Stimulated activated CD4-positive, alpha-beta T cell treated with anti-CD3 and anti-CD28 coated beads, Interleukin-4, amount 100 ng/mL, for 1 hour (primary cell): ENCODE data around the gene MID1.

Source experiments
- DNase-seq: peaks from one replicate; pipeline ENCODE4 v3.0.0-alpha.2; 2020

The MID1 gene

GRCh38 chrX:10620121-10620699, at the start of gene MID1:
TSS of gene MID1 (minus strand) at chrX:10620585. CDS start at chrX:10567547, 53,038 bp downstream.
- DNase-seq: no peak

- DNase-seq: no peak
Measured at GRCh38 chrX:10667143-10667542, 46.8 kb upstream of the MID1 start.

DNA sequence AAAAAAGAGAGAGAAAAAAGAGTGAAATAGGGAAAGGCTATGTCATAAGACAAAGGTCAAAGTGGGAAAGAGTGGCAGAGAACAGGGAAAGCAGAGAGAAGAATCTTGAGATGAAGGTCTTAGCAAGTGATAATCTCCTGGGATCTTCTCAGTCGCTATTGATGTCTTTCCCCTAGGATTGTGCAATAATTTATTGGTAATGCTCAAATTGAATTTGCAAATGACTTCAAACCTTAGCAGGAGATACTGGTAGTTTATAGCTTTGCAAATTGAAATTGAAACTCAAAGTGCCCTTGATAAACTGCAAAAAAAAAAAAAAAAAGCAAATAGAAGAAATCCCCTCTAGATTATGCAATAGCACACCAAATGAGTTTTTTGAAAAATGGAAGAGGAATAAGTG, 45.7 kb upstream of the MID1 start:
- DNase-seq: no peak

GRCh38 chrX:10665681-10666080, 45.3 kb upstream of the MID1 start:
- DNase-seq: no peak

DNA sequence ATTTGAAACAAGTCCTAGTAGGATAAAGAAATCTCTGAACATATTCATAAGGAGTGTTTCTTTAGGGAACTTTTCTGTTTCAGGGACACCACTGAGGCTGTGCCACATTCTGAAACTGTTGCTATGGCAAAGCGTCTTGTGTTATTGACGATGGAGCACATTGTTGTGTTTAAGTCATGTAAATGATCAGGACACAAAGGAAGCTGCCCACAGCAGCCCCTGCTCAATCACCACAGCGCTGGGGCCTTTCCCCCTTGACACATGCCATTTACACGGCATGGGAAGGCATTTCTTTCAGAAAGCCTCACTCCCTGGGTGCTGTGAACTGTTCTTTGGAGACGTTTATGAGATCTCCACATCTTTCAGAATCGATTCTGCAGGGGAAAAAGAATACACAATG, 39.8 kb upstream of the MID1 start:
- DNase-seq: no peak

DNA sequence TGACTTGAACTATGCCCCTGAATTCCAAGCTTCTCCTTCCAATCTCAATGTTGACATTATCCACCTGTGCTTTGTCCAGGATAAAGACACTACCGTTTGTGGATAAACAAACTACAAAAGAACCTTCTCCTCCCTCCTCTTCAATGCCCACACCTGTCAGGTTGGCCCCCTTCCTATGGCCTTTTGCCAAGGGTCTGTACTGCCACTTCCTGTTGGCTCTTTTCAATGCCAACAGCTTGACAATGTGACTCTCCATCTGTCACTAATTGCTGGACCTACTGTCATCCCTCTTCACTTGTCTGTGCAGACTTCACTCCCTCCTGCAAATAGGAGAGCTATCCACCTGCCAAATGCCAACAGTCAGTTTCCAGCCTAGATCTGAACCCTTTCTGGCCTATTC, 35.8 kb upstream of the MID1 start:
- DNase-seq: no peak

- DNase-seq: no peak
Measured at GRCh38 chrX:10654960-10655359, 34.6 kb upstream of the MID1 start.

DNA sequence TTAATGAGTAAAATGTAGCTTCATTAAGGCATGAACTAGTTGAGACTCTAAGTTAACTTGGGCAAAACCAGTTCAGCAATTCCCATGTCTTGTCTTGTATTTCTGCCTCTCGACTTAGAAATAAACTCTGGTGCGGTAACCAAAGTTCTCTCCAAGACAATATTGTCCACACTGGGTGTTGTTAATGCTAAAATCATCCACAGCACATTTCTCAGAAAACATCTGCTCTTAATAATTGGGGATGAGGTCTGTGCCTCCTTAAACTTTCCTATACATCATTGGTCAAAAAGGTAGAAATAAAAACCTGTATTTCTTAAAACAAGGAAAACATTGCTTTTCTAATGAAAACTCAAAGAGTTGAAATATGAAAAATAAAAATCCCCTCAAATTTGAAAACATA, 32.9 kb upstream of the MID1 start:
- no peak for DNase-seq

- DNase-seq: no peak
Measured at GRCh38 chrX:10649265-10649664, 28.9 kb upstream of the MID1 start.

DNA sequence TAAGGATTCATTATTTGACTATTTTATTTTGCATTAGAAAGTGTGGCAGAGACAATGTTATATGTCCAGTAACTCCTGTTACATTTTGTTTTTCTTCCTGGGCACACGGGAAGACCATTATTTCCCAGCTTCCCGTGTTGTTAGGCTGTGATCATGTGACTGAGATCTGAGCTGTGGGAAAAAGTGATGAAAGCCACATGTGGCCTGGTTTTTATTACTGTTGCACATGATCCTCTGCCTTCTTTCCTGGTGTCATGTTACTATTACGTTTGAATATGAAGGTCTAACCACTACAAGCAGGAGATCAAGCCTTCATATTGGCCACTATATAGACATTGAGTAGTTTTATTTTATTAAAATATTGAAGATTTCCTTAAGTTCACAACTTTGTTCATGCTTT, 28.2 kb upstream of the MID1 start:
- no peak for DNase-seq

DNA sequence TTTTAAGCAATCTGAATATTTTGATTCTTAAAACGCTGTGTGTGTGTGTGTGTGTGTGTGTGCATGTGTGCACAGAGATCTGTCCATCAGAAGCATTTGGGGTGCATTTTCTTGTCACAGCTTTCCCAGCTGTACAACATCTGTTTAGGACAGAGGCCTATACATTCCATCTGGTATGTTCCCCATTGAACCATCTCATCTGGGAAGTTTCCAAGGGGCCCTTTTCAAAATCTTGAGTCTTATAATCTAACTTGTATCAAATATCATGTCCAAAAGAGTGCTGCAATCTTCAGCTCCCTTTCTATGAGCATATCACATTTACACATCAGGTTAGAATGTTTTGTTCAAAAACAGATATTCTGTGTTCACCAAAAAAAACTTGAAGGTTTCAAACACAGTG, 16.5 kb upstream of the MID1 start:
- no peak for DNase-seq

DNA sequence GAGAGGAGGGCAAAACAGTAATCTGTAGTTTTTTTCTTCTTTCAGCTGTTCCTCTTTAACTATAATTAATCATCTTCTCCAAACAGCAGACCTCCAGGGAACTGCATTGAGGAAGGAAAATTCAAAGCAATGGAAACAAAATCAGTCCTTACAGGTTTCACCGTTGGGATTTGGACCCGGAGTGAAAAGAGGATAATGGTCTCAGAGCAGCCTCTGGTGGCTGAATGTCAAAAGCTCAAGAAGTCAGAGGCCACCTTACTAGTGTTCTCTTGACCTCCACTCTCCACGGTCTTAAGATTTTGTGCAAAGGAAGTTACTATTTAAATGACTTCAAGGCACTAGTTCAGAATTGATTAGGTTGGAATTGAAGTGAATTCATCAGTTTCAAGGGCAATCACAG, 16.0 kb upstream of the MID1 start:
- no peak for DNase-seq

- no peak for DNase-seq
Measured at GRCh38 chrX:10634392-10635161, 14.2 kb upstream of the MID1 start.

- DNase-seq: no peak
Measured at GRCh38 chrX:10633722-10634121, 13.3 kb upstream of the MID1 start.

GRCh38 chrX:10631416-10632145, 11.2 kb upstream of the MID1 start:
- DNase-seq: no peak

DNA sequence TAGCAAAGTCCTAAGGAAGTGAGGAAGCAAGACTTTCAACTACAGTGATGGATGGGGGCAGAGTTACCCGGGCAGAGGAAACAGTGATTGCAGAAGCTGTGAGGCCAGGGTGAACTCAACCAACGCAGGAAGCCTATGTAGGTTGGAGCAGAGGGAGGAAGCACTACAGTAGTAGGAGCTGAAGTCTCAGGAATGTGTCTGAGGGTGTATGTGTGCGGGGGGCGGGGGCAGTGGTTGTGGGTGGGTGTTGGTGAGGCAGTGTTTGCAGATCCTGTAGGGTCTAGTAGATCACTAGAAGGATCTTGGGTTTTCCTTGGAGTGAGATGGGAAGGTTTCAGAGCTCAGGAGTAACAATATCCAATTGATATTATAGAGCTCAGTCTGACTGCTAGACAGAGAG, 9.9 kb upstream of the MID1 start:
- DNase-seq: no peak

- DNase-seq: no peak
Measured at GRCh38 chrX:10629905-10630304, 9.5 kb upstream of the MID1 start.

DNA sequence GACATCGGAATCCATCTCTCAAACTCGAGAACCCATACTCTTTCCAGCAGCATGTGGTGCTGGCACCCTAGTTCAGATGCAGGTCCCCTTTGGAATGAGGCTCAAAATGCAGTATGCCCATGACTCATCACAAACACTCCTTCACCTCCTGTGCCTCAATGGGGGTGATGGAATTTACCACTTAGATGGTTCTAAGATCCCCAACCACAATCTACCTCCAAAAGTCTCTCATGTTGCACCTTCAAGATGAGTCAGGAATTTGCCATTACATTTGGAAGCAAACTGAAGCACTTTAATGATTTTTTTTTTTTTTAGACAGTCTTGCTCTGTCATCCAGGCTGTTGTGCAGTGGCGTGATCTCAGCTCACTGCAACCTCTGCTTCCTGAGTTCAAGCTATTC, 8.5 kb upstream of the MID1 start:
- no peak for DNase-seq

GRCh38 chrX:10622197-10622596, 1.8 kb upstream of the MID1 start:
- no peak for DNase-seq

GRCh38 chrX:10619425-10620046, 849 bp downstream of the MID1 start:
- DNase-seq: no peak

- no peak for DNase-seq
Measured at GRCh38 chrX:10618961-10619360, 1.4 kb downstream of the MID1 start.

DNA sequence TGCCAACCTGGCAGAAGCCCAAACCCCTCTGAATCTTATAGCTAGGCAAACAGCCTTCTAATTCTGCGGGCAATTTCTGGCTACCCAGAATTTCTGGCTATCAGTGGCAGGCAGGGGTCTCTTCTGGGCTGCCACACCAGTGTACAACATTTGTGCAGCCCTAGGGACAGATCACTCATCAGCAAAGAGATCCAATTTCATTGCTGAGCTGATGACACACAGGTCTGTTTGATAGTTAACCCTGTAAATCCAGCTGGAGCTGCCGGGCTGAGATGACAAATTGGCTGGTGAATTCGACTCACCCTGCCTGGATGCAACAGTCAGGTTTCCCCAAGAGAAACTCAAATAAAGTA, 2.4 kb downstream of the MID1 start:
- no peak for DNase-seq

DNA sequence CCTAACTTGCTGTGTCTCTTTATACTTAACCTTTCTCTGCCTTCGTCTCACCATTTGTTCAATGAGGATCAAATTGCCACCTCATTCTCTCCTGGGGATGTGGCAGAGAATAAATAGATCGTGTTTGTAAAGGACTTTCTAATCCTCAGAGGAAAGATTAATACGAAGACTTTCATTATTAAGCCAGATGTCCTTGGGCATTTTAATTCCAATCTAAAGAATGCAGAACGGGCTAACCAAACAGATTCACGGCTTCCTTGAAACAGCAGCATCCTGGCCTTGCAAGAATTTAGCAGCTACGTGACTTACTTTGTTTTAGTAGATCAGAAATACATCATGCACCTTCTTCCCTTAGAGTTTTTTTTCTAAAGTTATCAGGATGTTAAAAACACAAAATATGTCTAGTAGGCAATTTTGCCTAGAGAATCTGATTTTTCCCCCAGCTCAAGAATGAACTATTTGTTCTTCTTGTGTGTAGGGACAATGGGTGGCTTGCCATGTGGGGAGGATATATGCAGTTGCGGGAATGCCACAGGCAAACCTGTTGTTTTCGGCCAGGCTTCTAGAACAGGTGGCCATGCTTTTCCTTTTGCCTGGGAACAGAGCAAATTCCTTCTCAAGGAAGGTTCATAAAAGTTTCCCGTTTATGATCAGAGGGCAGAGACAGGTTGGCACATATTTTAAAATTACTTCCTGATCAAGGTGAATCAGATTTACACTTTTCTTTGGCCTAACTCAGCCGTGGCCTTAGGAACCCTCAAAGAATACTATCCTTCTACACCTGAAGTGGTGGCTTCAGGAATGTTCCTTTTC, 3.0 kb downstream of the MID1 start:
- DNase-seq: no peak
